Amniotic stem cell (primary cell): Measurements from ENCODE around the gene CXCL10.
"Not testable (repeated sequence)": the region's sequence is repeated elsewhere in the genome, so short reads cannot be mapped to it uniquely, and the experiment has no call there.

ENCODE experiments used
- DNase-seq: peaks from one replicate; lab custom pipeline; 2025; lab: John Stamatoyannopoulos, UW

CXCL10 gene

GRCh38 chr4:76023389-76023788, at the start of gene CXCL10:
Gene CXCL10 (minus strand): TSS chr4:76023497. CDS start chr4:76023431, 66 bp downstream.
- no peak for DNase-seq

GRCh38 chr4:76072760-76073159, 49.5 kb upstream of the CXCL10 start:
- no peak for DNase-seq

DNA sequence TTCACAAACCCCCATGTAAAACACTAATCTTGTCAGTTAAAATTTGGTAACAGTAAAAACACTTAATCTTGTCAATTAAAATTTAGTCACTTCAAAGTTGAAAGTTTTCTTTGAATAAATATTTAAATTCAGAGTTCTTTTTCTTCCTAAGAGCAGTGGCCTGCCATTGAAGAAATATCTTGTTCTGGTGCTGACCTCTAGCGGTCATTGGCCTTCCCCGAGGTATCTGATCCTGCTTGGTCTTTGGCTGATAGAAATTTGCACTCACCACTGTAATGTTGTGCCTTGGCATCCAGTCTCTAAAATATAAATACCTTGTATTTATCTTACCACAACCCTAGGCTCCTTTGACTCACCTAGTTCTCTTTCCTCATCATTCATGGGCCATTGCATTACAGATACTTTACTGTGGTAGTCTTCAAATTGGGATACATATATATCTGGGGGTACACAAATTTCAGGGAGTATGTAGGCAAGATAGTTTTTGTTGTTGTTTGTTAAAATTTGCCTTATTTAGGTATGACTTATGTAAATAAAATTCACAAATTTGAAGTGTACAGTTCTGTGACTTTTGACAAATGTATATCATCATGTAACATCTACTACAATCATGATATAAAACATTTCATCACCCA, 44.5 kb upstream of the CXCL10 start:
- peak; percentile 37 for DNase-seq

DNA sequence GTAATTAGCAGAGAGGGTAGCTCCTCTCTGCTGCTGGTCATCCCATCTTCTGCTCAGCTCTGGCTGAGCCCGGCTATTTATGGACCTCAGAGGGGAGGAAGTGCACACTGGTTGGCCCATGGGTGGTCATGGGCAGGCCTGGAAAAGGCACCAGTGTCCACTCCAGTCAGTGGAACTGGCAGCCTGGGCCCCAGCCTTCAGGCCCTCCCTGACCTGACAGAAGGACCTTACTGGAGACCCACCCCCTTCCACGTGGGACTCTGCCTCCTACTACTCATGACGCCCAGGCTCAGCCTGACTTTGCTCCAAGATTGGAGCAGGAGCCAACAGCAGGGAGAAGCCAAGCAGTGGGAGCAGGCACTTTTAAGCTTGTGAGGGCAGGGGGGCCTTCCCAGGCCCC, 43.2 kb upstream of the CXCL10 start:
- DNase-seq: no peak

DNA sequence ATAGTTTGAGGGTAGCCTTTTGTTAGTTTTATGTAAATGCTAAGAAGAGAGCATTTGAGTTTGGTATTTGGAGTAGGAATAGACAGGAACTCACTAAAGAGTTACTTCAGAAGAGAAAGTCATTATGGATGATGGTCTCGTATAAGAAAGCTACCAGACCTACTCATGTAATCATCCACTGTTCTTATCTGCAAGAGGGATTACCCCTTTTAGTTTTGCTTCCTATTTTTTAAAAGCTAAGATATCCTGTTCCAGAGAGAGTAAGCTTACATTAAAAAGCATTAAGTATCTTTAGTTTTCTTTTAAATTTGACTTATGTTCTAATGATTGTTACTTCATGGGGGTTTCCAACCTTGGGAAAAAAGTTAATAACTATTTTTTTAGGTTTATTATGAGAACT, 38.7 kb upstream of the CXCL10 start:
- DNase-seq: no peak

- no peak for DNase-seq
Observed at GRCh38 chr4:76061421-76061820, 38.1 kb upstream of the CXCL10 start.

GRCh38 chr4:76060506-76060905, 37.2 kb upstream of the CXCL10 start:
- no peak for DNase-seq

DNA sequence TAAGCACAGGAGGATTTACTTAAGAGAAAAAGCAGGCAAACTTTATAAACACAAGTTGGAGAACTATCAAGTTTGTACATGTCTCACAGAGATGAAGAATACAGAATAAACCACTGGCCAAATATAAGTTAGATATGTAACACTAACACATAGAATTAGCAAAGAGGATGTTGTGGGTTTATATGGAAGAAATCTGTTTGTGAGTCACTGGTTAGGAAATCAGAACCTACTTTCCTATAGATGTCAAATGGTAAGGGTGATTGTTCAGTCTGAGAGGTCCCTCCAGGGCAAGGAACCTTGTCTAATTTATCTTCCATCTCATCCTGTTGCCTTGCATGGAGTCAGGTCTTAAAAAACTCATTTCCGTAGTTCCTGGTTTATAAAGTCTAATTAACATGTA, 36.5 kb upstream of the CXCL10 start:
- DNase-seq: no peak

GRCh38 chr4:76058888-76059426, 35.7 kb upstream of the CXCL10 start:
- DNase-seq: no peak

DNA sequence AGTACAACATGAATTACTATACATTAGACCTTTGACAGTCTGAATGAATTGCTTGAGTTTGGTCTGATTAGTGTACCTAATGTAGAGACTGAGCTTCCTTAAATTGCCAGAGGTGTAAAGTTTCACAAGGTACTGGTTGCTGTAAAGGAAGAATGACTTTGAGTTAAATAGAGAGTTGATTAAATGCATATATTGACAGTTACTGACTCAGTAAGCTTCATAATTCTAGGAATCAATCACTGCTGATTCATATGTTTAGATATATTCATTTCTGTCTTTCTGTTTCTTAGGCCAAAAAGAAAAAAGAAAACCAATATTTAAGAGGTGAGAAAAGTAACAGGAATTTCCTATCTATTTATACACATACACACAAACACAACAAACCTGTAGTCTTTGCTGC, 35.0 kb upstream of the CXCL10 start:
- DNase-seq: no peak

DNA sequence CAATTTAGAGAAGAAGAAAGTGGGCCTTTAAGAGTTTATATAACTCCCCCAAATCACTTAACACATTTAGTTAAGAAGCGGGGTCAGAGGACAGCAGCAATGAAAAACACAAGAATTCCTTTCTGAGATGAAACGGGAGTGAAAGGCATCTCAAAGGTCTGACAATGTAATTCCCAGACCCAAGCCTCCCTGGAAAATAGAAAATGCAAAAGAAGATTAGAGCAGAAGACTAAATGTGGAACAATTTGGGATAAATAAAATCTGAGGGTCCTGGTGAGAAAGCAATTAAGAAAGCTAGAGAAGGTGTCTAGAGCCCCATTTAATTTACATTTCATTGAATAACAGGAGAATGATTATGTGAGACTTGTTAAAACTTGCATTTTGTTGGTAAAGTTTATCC, 32.1 kb upstream of the CXCL10 start:
- no peak for DNase-seq

DNA sequence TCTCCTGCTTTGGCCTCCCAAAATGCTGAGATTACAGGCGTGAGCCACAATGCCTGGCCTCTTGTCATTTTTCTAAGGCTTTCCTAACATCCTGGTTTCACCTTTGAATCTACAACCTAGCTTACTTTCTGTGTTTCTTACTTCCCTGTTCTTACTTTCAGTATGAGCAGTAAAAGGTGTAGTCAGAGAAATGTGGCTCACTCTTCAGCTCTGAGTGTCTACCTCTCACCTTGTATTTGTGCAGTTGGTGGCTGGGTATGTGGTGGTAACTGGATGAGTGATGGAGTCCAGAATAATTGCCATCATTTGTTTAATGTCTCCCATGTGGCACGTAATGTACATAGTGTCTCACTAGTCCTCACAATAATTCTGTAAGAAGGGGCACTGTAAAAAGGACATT, 31.7 kb upstream of the CXCL10 start:
- DNase-seq: no peak

GRCh38 chr4:76053730-76054129, 30.4 kb upstream of the CXCL10 start:
- no peak for DNase-seq

- DNase-seq: not testable (repeated sequence)
Observed at GRCh38 chr4:76050560-76051050, 27.3 kb upstream of the CXCL10 start.

DNA sequence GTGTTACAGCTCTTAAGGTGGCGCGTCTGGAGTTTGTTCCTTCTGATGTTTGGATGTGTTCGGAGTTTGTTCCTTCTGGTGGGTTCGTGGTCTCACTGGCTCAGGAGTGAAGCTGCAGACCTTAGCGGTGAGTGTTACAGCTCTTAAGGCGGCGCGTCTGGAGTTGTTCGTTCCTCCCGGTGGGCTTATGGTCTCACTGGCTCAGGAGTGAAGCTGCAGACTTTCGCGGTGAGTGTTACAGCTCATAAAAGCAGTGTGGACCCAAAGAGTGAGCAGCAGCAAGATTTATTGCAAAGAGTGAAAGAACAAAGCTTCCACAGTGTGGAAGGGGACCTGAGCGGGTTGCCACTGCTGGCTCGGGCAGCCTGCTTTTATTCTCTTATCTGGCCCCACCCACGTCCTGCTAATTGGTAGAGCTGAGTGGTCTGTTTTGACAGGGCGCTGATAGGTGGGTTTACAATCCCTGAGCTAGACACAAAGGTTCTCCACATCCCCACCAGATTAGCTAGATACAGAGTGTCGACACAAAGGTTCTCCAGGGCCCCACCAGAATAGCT, 26.6 kb upstream of the CXCL10 start:
- DNase-seq: not testable (repeated sequence)

DNA sequence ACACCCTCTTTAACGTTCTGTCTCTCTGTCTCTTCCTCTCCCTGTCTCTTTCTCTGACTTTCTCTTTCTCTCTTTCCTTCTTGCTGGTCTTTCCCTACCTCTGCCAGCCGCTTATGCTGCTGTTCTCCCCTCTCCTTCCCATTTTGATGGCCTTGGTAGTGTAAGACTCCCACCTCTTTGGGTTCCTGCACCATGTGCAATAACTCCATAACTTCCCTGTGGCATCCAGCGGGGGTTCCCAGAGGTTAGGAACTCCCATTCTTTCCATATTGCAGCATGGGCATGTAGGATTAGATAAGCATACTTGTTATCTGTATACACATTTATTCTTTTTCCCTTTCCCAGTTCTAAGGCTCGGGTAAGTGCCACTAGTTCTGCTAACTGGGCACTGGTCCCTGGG, 21.4 kb upstream of the CXCL10 start:
- DNase-seq: not testable (repeated sequence)

DNA sequence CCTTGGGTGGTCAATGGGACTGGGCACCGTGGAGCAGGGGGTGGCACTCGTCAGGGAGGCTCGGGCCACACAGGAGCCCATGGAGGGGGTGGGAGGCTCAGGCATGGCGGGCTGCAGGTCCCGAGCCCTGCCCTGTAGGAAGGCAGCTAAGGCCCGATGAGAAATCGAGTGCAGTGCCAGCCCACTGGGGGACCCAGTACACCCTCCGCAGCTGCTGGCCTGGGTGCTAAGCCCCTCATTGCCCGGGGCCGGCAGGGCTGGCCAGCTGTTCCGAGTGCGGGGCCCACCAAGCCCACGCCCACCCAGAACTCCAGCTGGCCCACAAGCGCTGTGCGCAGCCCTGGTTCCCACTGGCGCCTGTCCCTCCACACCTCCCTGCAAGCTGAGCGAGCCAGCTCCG, 20.0 kb upstream of the CXCL10 start:
- DNase-seq: not testable (repeated sequence)

- DNase-seq: not testable (repeated sequence)
Observed at GRCh38 chr4:76042241-76042998, 19.1 kb upstream of the CXCL10 start.

DNA sequence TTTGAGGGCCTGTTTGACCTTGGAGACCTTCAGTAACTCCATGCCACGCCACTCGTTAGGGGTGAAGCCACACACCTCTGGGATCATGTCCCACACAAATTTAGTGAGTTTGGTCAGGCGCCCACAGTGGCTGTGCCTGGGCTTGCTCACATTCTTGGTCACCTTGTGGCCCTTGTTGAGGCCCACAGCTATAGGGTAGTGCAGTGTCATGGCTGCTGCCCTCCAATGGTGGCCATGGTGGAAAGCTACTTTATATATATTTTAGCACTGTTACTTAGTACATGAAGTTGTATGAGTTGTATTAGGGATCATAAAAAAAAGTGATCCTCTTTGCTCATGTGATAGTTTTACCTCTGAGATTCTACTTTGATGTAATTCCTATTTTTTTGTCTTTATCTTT, 13.6 kb upstream of the CXCL10 start:
- no peak for DNase-seq

DNA sequence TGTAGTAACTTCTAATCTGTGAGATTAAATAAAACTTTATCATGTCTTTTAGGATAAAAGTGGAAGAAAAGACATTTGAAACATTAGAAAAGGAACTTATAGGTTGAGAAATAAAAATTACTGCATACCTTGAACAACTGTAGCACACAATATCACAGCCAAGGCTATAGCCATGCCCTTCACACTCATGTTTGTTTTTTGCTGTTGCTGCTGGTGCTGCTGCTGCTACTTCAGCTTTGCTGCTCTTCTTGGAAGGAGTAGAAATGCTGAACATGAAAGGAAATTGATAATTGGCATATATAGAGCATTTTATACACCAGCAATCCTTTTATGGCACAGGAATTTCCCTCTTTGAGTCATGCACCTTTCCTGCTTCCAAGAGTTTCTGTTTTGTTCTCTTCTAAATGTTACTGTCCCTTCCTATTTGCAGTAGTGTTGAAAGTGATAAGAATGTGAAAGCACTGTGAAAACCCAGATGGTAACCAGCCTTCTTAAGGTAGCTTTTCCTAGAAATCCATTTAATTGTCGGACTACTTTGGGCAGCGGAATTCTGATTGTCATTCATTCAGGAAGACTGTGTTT, 12.6 kb upstream of the CXCL10 start, which contains the start of gene CXCL11:
Gene CXCL11, minus strand, starts transcription at position 272 of the 582 bp plus-strand sequence. Its CDS starts 83 bp downstream, at position 189.
- DNase-seq: no peak

GRCh38 chr4:76035141-76035540, 11.8 kb upstream of the CXCL10 start:
- no peak for DNase-seq

- no peak for DNase-seq
Observed at GRCh38 chr4:76029300-76029699, 6.0 kb upstream of the CXCL10 start.
